Activated naive CD8-positive, alpha-beta T cell treated with anti-CD3 and anti-CD28 coated beads, Interleukin-2, amount 10 ng/mL, durations not matched to agents 7 days and 5 days (primary cell): ENCODE results near the gene ORMDL3. TPM values are rescaled to one million over a fixed set of nuclear protein-coding genes. Genes with fewer than 3 reads are reported as not detected.
"Not testable (repeated sequence)": the region's sequence is repeated elsewhere in the genome, so short reads cannot be mapped to it uniquely, and the experiment has no call there.

Experiments
- ATAC-seq: fragments of 150-1000 bp; cut with Tn5 transposase; one replicate; pipeline ENCODE4 v1.10.0; 2021; ENCODE audit warnings: low read depth, moderate library complexity
- POLR2A ChIA-PET: fragments of 350-600 bp; sonication (Branson Sonifier 250); formaldehyde crosslinking; loops from one replicate; lab custom pipeline; 2021; ENCODE audit warnings: antibody characterized with exemption; lab: Charles Lee
- DNase-seq: peaks from one replicate; pipeline ENCODE4 v3.0.0; 2021
- H3K27ac Mint-ChIP-seq: one replicate; pipeline ENCODE4 v1.8.0; 2022; ENCODE audit warnings: mild to moderate bottlenecking, mixed read lengths
- H3K27me3 Mint-ChIP-seq: one replicate; pipeline ENCODE4 v1.8.0; 2022; ENCODE audit warnings: mild to moderate bottlenecking, moderate library complexity, mixed read lengths
- H3K36me3 Mint-ChIP-seq: one replicate; pipeline ENCODE4 v1.8.0; 2021; ENCODE audit warnings: mild to moderate bottlenecking, mixed read lengths
- H3K4me1 Mint-ChIP-seq: one replicate; pipeline ENCODE4 v1.8.0; 2021; ENCODE audit warnings: mixed read lengths
- H3K4me3 Mint-ChIP-seq: one replicate; pipeline ENCODE4 v1.8.0; 2022; ENCODE audit warnings: mild to moderate bottlenecking, moderate library complexity, mixed read lengths
- H3K9me3 Mint-ChIP-seq: one replicate; pipeline ENCODE4 v1.8.0; 2021; ENCODE audit warnings: mixed read lengths
- total RNA-seq, 2 experiments: library from RNA; stranded (reverse); gene quantifications; one replicate each; pipeline ENCODE4 v1.2.3, GENCODE V29; 2021

ORMDL3 gene
- total RNA-seq, 2 experiments from 2014 or later = 149 to 159 TPM

DNA sequence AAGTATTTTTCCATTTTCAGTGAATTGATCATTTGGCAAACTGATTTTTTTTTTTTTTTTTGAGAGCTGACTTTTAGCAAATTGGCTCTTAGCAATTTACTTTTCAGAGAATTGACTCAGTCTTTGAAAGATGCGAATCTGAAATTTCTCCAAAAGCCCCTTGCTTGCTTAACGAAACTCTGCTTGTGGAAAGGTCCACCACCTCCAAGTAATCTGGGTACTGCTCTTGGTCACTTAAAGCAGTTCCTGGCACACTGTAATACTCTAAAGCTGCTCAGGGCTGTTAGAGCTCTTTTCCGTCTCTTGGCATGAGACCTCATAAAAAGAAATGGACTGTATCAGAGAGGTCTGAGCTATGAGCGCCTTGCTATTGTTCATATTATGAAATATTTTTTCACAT is 11.8 kb downstream of the ORMDL3 start:
- no peaks in the 10 kb centered on the region for H3K27me3 Mint-ChIP-seq
- H3K4me3 Mint-ChIP-seq = no peak overlapping the region
- DNase-seq (no peak), ATAC-seq (no peak)
- H3K36me3 Mint-ChIP-seq = peaks cover 61% of the 10 kb centered on the region
- POLR2A ChIA-PET = no interaction called here
- peaks cover 35% of the 10 kb centered on the region for H3K4me1 Mint-ChIP-seq
- no peak overlapping the region for H3K27ac Mint-ChIP-seq
- H3K9me3 Mint-ChIP-seq = no peaks in the 10 kb centered on the region

DNA sequence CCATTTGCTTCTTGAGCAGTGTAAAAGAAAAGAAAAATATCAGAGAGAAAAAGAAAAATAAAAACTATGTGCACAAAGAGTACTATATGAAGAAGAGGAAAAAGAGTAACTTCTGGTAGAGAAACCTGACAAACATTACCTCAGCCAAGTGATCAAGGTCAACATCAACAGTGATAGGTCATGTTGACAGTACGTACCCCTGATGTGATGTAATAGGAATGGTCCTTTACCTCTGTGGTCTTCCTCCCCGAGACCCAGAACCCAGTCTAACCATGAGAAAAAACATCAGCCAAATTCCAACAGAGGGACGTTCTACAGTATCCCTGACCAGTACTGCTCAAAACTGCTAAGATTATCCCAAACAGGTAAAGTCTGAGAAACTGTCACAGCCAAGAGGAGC is 13.4 kb downstream of the ORMDL3 start:
- Mint-ChIP-seq H3K9me3 (no peaks in the 10 kb centered on the region), H3K4me3 (no peak overlapping the region), H3K27ac (no peak overlapping the region)

DNA sequence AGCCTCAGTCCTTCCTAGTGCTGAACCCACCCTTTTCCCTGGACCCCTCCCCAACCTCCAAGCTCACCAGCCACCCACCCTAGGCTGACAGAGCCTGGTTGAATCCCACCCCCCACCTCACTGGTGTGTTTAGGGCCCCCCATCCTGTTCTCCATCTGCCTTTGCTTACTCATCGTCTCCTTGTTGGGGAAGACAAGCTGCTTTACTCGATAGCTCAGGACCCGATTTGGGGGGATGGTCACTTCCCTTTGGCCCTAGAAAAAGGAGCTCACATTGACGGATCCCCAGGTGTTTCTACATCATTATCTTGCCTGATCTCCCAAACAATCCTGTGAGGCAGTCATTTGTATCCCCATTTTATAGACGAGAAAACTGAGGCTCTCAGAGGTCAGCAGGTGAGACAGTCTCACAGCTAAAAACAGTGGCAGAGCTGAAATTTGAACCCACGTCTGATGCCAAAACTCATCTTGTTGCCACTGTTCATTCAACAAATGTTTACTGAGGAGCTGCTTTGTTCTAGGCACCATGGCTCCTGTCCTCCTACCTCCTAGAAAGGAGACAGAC is 18.5 kb downstream of the ORMDL3 start:
- Mint-ChIP-seq H3K4me3 (no peak overlapping the region), H3K27ac (no peak overlapping the region), H3K9me3 (no peaks in the 10 kb centered on the region), H3K36me3 (peaks cover 52% of the 10 kb centered on the region), H3K4me1 (peaks cover 23% of the 10 kb centered on the region), H3K27me3 (no peaks in the 10 kb centered on the region)
- no peak for DNase-seq
- ATAC-seq = no peak
- POLR2A ChIA-PET = interaction anchor here (0.8 to 1.0 kb wide), 2 partner anchors 14 to 24 kb away, joined by 3 read pairs; no protein-coding TSS in a partner anchor

More for the DNA sequence above, 13.4 kb downstream of the ORMDL3 start:
- DNase-seq (no peak), ATAC-seq (no peak)
- Mint-ChIP-seq H3K27me3 (no peaks in the 10 kb centered on the region), H3K4me1 (peaks cover 25% of the 10 kb centered on the region), H3K36me3 (peaks cover 57% of the 10 kb centered on the region)
- POLR2A ChIA-PET = no interaction called here

DNA sequence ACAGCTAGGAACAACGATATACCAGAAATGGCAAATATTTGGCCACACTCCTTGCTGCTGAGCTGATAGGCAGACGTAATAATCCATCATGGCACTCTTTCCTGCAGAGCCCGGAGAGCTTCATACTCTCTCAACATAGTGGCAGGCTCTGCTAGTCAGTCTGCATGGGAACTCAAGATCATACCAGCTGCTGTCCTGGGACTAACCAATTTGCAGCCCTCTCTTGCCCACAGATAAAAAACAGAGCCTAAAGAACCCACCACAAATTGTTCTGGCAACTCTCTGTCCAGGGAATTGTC is 22.5 kb downstream of the ORMDL3 start:
- POLR2A ChIA-PET = interaction anchor here (1.7 kb wide), 1 partner anchor 21 kb away, joined by 6 read pairs; no protein-coding TSS in a partner anchor
- peak overlapping the region; percentile 15 for H3K27ac Mint-ChIP-seq
- DNase-seq = no peak
- no peaks in the 10 kb centered on the region for H3K9me3 Mint-ChIP-seq
- peaks cover 55% of the 10 kb centered on the region for H3K36me3 Mint-ChIP-seq
- ATAC-seq = no peak
- no peaks in the 10 kb centered on the region for H3K27me3 Mint-ChIP-seq
- peaks cover 33% of the 10 kb centered on the region for H3K4me1 Mint-ChIP-seq
- H3K4me3 Mint-ChIP-seq = no peak overlapping the region

DNA sequence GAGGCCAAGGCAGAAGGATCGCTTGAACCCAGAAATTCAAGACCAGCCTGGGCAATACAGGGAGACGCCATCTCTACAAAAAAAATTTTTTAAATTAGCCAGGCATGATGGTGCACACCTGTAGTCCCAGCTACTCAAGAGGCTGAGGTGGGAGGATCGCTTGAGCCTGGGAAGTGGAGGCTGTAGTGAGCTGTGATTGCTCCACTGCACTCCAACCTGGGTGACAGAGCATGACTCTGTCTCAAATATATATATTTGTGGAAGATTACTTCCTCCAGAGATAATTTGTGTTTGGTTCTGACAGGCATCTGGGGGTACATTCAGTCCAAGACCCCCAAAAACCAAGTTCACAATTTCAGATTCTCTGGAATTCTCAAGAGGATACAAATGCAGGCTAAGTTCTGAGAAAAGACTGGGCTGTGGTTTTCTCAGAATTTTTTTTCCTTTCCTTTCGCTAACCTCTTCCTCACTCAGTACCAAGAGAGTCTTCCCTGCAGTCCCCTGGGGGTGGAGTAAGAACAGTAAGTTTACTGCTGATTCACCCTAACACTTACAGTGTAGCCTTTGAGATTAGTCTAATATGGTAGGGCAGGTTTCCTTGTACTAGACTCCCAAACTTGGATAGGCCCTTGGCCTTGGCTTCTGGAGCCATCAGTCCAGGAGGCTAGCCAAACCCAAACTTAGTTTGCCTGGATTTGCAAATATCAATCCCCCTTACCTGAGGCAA is 24.1 kb downstream of the ORMDL3 start:
- H3K9me3 Mint-ChIP-seq = no peaks in the 10 kb centered on the region
- ATAC-seq = peak; percentile 99
- POLR2A ChIA-PET = interaction anchor here (1.5 kb wide), 1 partner anchor 23 kb away, joined by 5 read pairs; no protein-coding TSS in a partner anchor
- H3K4me3 Mint-ChIP-seq = peak overlapping the region; percentile 70
- peaks cover 55% of the 10 kb centered on the region for H3K36me3 Mint-ChIP-seq
- H3K27ac Mint-ChIP-seq = peak overlapping the region; percentile 84
- peaks cover 33% of the 10 kb centered on the region for H3K4me1 Mint-ChIP-seq
- H3K27me3 Mint-ChIP-seq = no peaks in the 10 kb centered on the region
- no peak for DNase-seq

DNA sequence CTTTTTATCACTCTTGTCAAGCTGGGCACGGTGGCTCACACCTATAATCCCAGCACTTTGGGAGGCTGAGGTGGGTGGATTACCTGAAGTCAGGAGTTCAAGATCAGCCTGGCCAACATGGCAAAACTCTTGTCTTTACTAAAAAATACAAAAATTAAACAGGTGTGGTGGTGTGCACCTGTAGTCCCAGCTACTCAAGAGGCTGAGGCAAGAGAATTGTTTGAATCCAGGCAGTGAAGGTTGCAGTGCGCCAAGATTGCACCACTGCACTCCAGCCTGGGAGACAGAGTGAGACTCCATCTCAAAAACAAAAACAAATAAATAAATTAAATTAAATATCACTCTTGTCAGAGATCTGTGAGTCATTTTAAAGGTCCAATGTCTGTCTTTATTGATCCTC is 25.4 kb downstream of the ORMDL3 start:
- H3K27ac Mint-ChIP-seq, H3K4me3 Mint-ChIP-seq, H3K9me3 Mint-ChIP-seq, ATAC-seq, H3K27me3 Mint-ChIP-seq, DNase-seq: not testable (repeated sequence)
- H3K36me3 Mint-ChIP-seq = peaks cover 52% of the 10 kb centered on the region
- POLR2A ChIA-PET = interaction anchor here (1.5 kb wide), 1 partner anchor 24 kb away, joined by 5 read pairs; no protein-coding TSS in a partner anchor
- H3K4me1 Mint-ChIP-seq = peaks cover 33% of the 10 kb centered on the region

DNA sequence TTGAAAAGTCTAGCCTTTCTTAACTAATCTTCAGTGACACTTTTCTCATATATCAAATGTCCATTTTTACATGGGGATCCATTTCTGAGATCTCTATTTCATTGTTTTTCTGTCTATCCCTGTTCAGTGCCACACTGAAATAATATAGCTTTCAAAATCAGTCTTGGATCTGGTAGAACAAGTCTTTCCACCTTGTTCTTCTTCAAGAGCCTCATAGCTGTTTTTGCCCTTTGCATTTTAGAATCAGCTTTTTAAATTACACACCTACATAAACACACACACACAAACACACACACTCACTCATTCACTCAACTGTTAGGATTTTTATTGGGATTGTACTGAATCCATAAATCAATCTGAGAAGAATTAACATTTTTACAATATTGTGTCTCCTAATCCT is 28.2 kb downstream of the ORMDL3 start:
- H3K4me1 Mint-ChIP-seq = peaks cover 18% of the 10 kb centered on the region

DNA sequence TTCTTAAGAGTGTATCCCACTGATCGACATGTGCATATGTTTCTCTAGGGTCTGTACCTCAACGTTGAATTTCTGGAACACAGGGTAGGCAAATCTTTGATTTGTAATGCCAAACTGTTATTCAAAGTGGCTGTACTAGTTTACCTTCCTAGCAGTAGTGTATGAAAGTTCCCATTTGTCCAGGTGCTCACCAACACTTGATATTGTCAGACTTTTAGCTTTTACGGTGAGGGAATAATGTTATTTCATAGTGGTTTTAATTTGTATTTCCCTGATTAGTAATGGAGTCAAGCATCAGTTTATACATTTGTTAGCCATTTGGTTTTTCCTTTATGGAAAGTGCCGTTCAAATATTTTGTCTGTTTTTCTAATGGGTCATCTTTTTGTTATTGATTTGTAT is 29.3 kb downstream of the ORMDL3 start:
- ATAC-seq (no peak), DNase-seq (no peak)
- no peak overlapping the region for H3K4me3 Mint-ChIP-seq
- H3K9me3 Mint-ChIP-seq = no peaks in the 10 kb centered on the region
- POLR2A ChIA-PET = no interaction called here
- H3K4me1 Mint-ChIP-seq = peaks cover 10% of the 10 kb centered on the region
- H3K27me3 Mint-ChIP-seq = no peaks in the 10 kb centered on the region
- no peak overlapping the region for H3K27ac Mint-ChIP-seq
- H3K36me3 Mint-ChIP-seq = peaks cover 27% of the 10 kb centered on the region

More for the DNA sequence above, 28.2 kb downstream of the ORMDL3 start:
- ATAC-seq (no peak), DNase-seq (no peak)
- Mint-ChIP-seq H3K36me3 (peaks cover 31% of the 10 kb centered on the region), H3K9me3 (no peaks in the 10 kb centered on the region), H3K4me3 (no peak overlapping the region), H3K27ac (no peak overlapping the region), H3K27me3 (no peaks in the 10 kb centered on the region)
- POLR2A ChIA-PET = no interaction called here

DNA sequence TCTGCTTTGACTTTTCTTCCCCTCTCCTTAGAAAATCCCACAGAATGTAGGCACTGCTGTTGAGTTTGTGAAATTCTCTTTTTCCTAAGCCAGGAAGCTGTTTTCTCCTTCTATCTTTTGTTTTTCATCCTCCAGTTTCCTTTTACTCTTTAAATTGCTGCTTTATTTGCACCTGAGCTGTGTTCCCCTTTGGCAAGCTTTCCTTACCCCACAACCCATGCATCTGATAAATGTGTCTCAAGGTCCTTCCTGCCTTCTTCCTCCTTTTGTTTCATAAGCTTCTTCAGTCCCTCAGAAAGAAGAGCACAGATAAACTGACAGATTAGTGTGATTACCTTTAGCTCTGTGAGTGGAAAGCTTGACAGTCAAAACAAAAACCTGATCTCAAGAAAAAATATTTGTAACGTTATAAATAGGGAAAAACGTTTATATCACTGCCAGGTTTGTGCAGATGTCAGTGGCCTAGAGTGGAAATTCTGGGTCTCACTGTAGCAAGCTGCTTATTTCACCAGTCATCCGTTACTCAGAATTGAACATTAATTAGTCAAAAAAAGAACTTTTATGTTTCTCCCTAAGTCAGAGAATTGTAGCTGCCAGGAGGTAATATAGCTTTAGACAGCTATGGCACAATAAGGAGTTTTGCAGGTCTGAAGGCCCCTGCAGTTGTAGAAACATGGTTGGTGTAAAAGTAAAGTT is 32.6 kb downstream of the ORMDL3 start:
- Mint-ChIP-seq H3K36me3 (peaks cover 9% of the 10 kb centered on the region), H3K4me3 (no peak overlapping the region), H3K27me3 (peaks cover 7% of the 10 kb centered on the region), H3K4me1 (peaks cover 5% of the 10 kb centered on the region), H3K9me3 (no peaks in the 10 kb centered on the region), H3K27ac (no peak overlapping the region)
- DNase-seq = no peak
- POLR2A ChIA-PET = interaction anchor here (0.6 to 1.3 kb wide), 5 partner anchors 15 to 238 kb away, joined by 3 read pairs; no protein-coding TSS in a partner anchor
- ATAC-seq = no peak

DNA sequence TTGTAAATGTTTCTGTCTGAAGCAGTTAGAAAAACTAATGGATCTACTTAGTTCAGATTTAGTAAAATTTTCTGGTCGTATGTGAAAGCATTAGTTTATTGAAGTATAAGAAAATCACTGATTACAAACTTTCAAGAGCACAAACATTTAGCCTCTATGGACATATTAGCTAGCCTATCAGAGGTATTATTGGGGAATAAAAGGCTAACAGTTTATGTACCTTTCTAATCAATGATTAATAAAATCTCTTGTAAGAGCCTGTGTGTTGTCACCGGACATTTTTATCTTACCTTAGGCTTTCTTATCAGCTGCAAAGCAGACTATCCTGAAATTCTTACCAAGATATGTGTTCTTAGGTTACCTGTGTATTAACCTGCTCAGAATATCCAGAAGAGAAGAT is 38.2 kb downstream of the ORMDL3 start:
- DNase-seq = no peak
- peaks cover 23% of the 10 kb centered on the region for H3K27me3 Mint-ChIP-seq
- H3K9me3 Mint-ChIP-seq = peaks cover 2% of the 10 kb centered on the region
- no peak for ATAC-seq
- no peaks in the 10 kb centered on the region for H3K36me3 Mint-ChIP-seq
- no peaks in the 10 kb centered on the region for H3K4me1 Mint-ChIP-seq
- H3K27ac Mint-ChIP-seq = no peak overlapping the region
- POLR2A ChIA-PET = no interaction called here
- no peak overlapping the region for H3K4me3 Mint-ChIP-seq

DNA sequence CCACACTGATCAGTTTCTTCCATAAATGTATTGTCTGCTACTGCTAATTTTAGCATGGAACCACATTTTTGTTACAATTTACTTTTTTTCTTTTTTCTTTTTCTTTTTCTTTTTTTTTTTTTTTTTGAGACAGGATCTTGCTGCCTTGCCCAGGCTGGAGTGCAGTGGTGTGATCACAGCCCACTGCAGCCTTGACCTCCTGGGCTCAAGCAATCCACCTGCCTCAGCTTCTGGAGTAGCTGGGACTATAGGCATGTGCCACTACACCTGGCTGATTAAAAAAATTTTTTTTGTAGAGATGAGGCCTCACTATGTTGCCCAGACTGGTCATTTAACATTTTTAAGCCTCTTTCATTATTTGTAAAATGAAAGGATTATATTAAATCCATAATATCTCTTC is 40.3 kb downstream of the ORMDL3 start:
- POLR2A ChIA-PET = no interaction called here
- Mint-ChIP-seq H3K27me3 (peaks cover 19% of the 10 kb centered on the region), H3K36me3 (no peaks in the 10 kb centered on the region), H3K4me1 (no peaks in the 10 kb centered on the region), H3K9me3 (peaks cover 2% of the 10 kb centered on the region), H3K4me3 (no peak overlapping the region), H3K27ac (no peak overlapping the region)
- DNase-seq (no peak), ATAC-seq (no peak)

DNA sequence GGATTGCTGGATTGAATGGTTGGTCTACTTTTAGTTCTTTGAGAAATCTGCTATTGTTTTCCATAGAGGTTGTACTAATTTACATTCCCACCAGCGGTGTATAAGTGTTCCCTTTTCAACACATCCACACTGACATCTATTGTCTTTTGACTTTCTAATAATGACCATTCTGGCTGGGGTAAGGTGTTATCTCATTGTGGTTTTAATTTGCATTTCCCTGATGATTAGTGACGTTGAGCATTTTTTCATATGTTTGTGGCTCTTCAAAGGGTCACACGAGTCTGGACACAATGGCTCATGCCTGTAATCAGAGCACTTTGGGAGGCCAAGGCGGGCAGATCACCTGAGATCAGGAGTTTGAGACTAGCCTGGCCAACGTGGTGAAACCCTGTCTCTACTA is 41.3 kb downstream of the ORMDL3 start:
- H3K36me3 Mint-ChIP-seq, H3K4me3 Mint-ChIP-seq, H3K27ac Mint-ChIP-seq, POLR2A ChIA-PET, DNase-seq, ATAC-seq, H3K4me1 Mint-ChIP-seq, H3K9me3 Mint-ChIP-seq: not testable (repeated sequence)
- H3K27me3 Mint-ChIP-seq = peaks cover 21% of the 10 kb centered on the region

DNA sequence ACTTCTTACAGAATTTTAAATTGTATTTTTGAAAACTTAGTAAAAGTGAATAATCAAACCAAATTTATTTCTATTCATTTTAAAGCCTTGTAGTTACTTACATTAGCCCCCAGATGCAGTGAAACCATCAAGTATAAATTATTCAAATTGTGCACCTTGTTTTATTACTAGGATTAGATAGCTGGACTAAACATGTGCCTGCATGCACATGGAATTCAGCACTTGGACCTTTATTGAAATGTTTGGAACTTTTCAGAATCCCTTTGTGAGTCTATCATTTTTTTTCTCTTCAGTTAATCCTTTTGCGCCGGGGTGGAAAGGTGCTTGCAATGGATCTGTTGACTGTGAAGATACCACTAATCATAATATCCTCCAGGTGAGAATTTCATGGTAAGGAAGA is 54.6 kb downstream of the ORMDL3 start:
- Mint-ChIP-seq H3K27me3 (peaks cover 9% of the 10 kb centered on the region), H3K4me1 (peaks cover 2% of the 10 kb centered on the region), H3K4me3 (no peak overlapping the region), H3K9me3 (no peaks in the 10 kb centered on the region), H3K27ac (no peak overlapping the region), H3K36me3 (no peaks in the 10 kb centered on the region)
- POLR2A ChIA-PET = interaction anchor here (1.4 to 1.7 kb wide), 2 partner anchors 49 to 107 kb away, joined by 3 to 5 read pairs; partner anchors contain the start of gene PSMD3
- ATAC-seq (no peak), DNase-seq (no peak)
